ENCODE data around the gene XK.

DNA sequence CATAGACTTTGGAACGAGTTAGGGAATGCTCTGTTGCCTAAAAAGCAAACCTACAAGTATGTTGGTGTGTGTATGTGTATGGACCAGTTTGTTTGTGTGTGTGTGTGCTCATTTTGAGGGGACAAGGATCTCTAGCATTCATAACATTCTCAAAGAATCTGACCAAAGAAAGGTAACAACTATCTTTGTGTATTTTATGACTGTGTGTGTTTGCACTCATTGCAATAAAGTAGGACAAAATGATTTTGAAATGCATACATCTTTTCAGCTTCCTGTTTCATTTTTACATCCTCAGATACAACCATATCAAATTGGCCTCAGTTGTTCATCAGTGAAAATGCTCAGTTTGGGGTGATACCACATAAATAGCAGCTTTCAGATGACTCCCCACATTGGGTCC is 8.3 kb upstream of the XK start:
- TF ChIP-seq POLR2AphosphoS5 (IDR thresholded peaks at IDR 0.05), result no peak
- TF ChIP-seq, protein P1, sequence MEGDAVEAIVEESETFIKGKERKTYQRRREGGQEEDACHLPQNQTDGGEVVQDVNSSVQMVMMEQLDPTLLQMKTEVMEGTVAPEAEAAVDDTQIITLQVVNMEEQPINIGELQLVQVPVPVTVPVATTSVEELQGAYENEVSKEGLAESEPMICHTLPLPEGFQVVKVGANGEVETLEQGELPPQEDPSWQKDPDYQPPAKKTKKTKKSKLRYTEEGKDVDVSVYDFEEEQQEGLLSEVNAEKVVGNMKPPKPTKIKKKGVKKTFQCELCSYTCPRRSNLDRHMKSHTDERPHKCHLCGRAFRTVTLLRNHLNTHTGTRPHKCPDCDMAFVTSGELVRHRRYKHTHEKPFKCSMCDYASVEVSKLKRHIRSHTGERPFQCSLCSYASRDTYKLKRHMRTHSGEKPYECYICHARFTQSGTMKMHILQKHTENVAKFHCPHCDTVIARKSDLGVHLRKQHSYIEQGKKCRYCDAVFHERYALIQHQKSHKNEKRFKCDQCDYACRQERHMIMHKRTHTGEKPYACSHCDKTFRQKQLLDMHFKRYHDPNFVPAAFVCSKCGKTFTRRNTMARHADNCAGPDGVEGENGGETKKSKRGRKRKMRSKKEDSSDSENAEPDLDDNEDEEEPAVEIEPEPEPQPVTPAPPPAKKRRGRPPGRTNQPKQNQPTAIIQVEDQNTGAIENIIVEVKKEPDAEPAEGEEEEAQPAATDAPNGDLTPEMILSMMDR (IDR thresholded peaks at IDR 0.05), result no peak
- no peak for TF ChIP-seq POLR2A (IDR thresholded peaks at IDR 0.05)
- no peak for TF ChIP-seq EP300 (IDR thresholded peaks at IDR 0.05)

All from gastroesophageal sphincter (tissue), 3 donors.